ENCODE results near the gene COA7.

COA7 gene

DNA sequence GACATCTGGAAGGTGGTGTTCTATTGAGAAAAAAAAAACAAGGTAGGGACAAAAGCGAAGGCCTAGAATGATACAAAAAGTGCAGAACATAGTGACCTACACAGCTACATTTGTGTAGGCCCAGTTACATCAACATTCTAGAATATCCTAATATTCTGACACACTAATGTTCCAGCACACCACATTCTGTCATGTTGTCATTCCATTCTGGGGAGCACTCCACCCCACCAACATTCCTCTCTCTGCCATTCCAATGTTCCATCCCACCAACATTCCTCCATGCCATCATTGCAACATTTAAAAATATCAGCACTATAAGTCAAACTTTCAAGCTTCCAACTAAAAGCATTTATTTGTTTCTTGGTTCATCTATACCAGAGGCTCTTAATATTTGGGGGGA lies 28.5 kb downstream of the COA7 start:
- DNase-seq (ENCODE audit: low spot score): no peak

DNA sequence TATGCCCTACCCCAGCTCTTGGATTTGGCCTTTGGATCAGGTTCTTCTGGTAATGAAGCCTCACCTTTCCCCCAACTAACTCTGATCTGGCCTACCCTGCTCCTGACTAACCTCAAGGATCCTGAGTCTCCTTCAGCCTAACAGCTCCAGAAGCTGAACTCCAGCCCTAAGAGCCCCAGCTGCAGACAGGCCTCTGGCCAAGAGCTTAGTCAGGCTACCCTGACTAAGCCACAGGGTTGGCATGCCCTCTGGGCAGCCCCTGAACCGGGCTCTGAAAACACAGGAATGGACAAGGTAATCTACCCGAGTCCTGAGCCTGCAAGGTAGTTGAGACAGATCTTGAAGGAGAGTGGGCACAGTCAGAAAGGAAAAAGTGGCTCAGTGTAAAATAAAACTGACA lies 29.4 kb downstream of the COA7 start:
- DNase-seq (ENCODE audit: low spot score): no peak

DNA sequence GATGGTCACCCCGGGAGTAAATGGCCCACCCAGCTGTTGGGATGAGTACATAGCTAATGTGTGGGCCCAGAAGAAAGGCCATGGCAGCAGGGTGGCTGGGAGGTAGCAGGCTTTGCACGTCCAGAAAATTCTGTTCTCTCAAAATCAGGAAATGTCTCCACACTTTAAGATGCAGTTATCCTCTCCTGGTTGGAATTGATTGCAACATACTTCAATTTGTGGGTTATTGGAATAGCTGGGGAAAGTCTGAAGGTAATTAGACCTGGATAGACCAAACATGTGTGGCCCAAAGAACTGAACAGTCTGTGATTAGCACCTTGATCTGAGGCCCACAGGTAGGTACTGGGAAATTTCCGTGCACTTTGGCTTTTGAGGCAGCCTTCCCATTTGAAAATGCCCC lies 30.2 kb downstream of the COA7 start:
- no peak for DNase-seq (ENCODE audit: low spot score)

DNA sequence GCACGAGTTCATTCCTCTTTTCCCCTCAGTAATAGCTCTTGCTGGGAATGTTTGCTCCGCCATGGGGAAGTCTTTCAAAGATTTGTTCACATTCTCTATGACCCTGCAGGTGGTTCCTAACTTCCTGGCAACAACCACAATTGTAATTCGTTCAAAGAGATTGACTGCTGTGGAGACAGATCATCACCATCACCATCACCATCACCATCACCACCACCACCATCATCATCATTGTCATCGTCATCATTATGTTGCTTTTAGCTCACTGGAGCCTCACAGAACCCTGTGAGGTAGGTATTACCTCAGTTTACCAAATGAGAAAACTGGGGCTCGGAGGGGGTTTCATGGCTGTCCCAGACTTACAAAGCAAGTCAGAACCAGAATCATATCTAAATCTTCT lies 30.9 kb downstream of the COA7 start:
- no peak for DNase-seq (ENCODE audit: low spot score)

DNA sequence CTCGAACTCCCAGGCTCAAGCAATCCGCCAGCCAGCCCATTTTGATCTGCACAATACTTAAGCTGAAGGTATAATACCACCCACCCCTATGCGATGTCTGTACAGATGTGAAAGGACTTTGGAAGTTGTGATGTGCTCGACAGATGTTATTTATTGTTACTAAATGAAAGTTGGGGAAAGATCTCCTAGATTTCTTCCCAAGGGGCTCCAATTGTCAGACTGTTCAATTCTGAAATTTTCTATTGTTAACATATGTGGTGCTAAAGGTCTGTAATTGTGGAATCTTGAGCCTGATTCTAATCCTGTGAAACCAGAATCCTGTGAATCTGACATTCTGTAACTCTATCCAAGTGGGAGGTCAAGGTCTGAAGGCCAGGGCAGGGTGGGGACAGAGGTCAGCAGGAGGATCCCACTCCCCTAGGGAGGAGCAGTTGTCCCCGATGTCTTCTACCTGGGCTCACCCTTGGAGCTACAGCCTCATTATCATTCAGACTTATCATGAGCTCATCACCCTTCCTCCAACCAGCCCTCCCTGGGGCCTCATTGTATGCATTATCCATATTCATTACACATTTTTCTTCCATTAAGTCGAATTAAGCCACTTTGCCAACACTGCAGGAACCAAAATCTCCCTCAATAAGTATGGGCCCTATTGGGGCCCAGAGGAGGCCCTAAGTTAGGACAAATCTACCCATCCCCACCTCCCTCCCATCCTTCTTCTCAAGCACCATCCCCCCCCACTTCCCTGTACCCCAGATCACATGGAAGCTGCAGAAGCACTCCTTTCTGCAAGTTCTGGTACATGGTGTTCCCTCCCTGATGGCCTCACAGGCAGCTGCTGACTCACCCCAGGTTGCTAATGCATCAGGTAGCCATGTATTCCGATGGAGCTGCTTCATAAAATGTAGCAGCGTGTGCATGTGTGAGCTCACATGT lies 32.9 kb downstream of the COA7 start:
- no peak for DNase-seq (ENCODE audit: low spot score)

DNA sequence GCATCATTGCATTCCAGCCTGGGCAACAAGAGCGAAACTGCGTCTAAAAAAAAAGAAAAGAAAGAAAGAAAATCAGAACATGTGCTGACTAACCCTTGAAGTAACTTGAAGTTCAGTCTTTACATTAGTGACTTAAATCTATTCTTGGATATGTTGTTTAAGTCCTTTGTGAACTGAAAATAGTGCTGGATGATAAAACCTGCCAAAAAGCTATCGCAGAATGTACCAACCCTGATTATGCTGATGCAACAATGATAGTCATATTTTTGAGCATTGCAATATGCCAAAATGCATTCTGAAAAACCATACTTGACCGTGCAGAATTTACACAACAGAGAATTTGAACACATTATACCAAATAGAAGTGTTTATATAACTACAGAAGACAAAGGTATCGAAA lies 34.4 kb downstream of the COA7 start:
- no peak for DNase-seq (ENCODE audit: low spot score)

DNA sequence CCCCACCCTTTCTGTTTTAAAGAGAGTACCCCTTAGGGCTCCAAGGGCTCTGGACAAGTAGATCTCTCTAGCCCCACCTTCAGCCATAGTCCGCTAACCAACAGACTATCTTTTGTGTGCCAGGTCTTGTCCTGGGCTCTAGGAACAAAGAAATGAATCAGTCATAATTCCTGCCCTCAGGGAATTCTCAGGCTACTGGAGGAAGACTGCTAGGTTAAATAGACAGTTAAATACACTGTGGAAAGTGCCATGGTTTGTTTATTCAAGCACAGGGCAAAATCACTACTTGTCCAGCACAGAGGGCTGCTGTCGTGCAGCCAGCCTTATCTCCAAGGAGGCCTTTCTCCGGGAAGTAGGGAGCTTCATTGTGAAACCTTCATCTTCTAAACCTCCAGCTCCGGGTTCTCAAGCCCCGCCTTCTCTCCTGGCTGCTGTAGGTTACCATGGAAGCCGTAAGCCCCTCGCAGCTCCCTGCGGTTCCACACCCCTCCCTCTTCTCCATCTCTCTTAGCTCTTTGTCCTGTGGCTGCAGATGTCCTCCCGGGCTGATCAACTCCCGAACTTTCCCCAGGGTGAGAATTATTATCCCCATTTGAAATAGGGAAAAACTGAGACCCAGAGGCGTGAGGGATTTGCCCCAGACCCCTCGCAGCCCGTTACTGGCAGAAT lies 35.4 kb downstream of the COA7 start:
- no peak for DNase-seq (ENCODE audit: low spot score)

DNA sequence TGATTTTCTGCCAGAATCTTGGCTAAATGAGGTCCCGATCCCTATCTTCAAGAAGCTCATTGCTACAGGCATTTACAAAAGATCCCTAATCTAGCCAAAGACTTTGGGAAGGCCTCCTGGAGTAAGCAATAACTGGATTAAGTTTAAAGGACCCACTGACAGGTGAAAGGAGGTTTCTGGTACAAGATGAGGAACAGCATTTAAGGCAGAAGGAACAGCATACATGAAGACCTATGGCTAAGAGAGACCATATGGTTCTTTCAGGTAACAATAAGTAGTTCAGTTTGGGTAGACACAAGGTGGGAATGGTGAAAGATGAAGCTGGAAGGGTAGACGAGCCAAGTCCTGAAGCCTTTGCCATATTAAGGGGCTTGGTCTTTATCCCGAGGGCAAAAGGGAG lies 37.3 kb downstream of the COA7 start:
- DNase-seq (ENCODE audit: low spot score): no peak

DNA sequence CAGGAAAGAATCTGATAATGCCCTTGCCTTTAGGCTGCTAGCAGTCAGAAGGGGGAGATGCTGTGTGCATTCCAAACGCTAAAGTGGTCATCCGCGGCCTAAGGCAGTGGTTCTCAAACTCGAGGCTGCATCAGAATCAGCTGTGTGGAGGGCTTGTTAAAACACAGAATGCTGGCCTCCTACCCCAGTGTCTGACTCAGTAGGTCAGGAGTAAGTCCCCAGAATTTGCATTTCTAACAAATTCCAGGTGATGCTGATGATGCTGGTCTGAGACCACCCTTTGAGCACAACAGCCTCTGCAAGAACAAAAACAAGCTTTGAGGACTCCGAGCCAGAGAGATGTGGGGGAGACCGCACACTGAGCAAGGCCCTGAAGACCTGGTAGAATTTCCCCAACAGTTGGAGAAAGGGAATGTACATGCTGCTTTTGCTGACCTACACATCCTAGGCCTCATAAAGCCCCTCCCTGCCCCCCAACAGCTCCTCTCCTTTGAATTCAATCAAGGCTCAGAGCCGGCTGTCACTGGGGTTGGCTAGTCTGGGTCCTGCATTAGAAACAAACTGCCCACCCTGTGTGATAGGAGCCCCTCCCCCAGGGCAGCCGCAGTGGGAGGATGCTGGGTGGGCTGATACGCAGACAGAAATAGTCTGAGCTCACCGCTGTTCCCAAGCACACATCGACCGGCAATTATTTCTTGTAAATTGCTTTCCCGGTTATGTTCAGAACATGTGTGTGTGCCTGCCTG lies 38.1 kb downstream of the COA7 start:
- DNase-seq (ENCODE audit: low spot score): no peak

DNA sequence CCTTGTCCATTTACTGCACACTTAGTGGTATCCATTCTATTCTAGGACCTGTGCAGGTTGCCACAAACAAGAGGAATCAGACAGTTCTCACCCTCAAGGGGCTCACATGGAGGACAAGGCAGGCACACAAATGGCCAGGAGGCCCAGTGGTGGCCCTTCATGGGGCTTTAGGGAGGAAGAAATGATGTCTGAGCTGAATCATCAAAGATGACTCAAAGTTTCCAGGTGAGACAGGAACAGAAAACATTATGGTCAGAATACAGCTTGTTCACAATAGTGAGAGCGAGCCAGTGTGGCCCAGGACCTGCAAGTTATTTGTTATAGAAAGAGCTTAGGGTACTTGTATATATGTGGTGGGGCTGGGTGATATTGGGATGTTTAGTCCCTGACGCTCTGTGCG lies 38.8 kb downstream of the COA7 start:
- no peak for DNase-seq (ENCODE audit: low spot score)

DNA sequence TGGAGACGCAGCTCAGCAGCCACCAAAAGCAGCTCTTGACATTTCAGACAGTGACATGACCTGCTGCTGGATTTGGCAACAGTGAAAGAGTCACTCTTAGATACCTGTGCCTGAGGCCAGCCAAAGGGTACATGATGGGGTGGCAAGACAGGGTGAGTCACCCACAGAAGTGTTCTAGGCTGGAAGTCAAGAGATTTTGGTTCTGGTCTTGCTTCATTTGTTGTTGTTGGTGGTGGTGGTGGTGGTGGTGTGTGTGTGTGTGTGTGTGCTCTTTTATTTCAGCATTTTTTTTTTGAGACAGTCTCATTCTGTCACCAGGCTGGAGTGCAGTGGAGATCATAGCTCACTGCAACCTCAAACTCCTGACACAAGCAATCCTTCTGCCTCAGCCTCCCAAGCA lies 39.4 kb downstream of the COA7 start:
- DNase-seq (ENCODE audit: low spot score): no peak

DNA sequence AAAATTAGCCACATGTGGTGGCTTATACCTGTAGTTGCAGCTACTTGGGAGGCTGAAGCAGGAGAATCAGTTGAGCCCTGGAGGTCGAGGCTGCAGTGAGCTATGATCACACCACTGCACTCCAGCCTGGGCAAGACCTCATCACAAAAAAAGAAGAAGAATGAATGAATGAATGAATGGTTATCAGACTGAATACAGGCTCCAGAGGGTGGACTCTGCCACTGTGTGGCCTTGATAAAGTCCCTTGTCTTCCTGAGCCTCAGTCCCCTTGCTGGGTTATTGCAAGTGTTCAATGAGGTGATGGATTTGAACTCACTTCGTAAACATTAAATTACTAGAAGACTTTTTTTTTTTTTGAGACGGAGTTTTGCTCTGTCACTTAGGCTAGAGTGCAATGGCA lies 40.4 kb downstream of the COA7 start:
- DNase-seq (ENCODE audit: low spot score): no peak

DNA sequence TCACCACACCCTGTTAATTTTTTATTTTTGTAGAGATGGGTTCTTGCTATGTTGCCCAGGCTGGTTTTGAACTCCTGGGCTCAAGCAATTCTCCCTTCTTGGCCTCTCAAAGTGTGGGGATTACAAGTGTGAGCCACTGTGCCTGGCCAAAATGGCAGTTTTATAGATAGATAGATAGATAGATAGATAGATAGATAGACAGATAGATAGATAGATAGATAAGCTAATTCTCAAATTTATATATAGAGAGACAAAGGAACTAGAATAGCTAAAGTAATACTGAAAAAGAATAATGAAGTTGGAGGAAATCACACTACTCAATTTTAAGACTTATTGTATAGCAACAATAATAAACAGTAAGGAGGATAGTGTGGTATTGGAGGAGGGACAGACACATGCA lies 44.1 kb downstream of the COA7 start:
- DNase-seq (ENCODE audit: low spot score): no peak

DNA sequence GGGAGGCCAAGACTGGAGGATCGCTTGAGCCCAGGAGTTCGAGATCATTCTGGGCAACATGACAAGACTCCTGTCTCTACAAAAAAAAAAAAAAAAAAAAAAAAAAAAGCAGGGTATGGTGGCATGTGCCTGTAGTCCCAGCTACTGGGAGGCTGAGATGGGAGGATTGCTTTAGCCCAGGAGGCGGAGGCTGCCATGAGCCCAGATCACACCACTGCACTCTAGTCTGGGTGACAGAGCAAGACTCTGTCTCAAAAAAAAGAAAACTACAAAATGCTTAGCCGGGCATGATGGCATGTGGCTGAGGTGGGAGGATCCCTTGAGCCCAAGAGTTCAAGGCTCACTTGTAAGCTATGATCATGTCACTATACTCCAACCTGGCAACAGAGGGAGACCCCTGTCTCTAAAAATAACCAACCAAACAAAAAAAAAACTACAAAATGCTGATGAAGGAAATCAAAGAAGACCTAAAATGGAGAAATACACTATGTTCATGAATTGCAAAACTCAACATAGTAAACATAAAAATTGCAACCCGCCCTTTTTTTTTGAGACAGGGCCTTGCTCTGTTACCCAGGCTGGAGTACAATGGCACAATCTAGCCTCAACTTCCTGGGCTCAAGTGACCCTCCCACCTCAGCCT lies 44.8 kb downstream of the COA7 start:
- no peak for DNase-seq (ENCODE audit: low spot score)

DNA sequence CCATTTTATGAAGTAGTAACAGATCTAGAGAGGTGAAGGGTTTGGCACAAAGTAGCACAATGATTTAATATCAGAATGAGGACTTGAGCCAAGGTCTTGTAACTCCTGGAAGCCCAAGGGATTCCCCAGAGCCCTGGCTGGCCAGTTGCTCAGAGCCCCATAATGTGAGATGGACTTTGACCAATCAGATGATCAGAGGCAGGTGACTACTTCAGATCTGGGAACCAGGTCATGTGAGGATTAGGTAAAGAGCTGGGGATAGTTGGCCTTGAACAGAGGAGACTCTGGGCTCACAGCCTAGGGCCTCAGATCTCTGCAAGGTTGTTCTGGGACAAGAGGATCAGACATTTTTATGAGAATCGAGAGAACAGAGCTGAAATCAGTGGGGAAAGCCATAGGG lies 46.2 kb downstream of the COA7 start:
- no peak for DNase-seq (ENCODE audit: low spot score)

DNA sequence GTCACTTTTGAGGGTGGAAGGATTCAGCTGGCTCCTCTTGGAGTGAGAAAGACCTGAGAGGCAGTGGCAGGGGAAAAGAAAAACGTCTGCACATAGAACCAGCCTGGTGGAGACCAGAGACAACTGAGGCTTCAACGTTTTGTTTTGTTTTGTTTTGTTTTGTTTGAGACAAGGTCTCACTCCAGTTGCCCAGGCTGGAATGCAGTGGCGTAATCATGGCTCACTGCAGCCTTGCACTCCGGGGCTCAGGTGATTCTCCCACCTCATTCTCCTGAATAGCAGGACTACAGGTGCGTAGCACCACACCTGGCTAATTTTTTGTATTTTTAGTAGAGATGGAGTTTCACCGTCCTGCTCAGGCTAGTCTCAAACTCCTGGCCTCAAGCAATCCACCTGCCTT lies 52.9 kb downstream of the COA7 start:
- DNase-seq (ENCODE audit: low spot score): no peak

DNA sequence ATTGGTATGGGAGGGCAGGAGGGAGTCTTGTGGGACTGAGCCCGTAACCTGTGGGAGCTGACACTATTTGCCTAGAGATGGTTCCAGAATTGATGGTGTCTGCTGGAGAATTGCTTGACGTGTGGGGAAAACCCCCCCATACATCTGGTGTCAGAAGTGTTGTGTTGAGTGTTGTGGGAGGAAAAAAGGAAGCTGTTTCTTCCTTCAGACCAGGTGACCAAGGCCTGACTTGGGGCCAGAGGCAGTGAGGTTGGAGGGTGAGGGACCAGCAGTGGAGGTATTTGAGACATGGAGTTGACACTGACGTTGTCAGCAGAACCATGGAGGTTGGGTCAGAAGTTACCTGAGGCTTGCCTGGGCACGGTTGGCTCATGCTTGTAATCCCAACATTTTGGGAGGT lies 56.8 kb downstream of the COA7 start:
- no peak for DNase-seq (ENCODE audit: low spot score)

DNA sequence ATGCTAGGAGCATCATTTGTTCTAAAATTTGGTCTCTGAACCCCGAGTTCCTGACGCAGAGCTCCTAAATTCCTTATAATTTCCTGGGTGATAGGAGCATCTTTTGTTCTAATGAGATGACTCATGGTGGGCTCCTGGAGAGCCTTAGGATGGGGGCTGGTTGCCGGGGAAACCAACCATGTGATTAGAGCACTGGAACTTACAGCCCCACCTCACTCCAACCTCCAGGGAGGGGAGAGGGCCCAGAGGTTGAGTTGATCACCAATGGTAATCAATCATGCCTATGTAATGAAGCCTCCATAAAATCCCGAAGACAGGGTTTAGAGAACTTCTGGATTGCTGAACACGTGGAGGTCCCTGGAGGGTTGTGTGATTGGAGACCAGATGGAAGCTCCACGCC lies 57.5 kb downstream of the COA7 start:
- no peak for DNase-seq (ENCODE audit: low spot score)

DNA sequence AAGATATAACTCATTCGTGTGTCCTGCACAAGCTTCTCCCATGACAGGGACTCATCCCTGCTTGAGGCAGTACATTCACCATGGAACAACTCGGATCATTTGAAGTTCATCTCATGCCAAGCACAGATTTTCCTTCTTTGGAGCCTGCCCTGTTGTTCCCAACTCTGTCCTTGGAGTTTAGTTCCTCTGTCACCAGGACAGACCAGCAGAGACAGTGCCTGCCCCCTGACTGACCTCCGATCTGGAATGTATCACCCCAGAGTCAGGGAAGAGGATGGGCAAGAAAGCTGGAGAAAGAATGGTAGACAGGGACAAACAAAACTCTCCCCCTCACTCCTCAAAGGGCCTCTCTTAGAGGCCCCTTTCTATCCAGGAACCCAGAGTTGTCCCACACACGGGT lies 60.2 kb downstream of the COA7 start:
- DNase-seq (ENCODE audit: low spot score): no peak

DNA sequence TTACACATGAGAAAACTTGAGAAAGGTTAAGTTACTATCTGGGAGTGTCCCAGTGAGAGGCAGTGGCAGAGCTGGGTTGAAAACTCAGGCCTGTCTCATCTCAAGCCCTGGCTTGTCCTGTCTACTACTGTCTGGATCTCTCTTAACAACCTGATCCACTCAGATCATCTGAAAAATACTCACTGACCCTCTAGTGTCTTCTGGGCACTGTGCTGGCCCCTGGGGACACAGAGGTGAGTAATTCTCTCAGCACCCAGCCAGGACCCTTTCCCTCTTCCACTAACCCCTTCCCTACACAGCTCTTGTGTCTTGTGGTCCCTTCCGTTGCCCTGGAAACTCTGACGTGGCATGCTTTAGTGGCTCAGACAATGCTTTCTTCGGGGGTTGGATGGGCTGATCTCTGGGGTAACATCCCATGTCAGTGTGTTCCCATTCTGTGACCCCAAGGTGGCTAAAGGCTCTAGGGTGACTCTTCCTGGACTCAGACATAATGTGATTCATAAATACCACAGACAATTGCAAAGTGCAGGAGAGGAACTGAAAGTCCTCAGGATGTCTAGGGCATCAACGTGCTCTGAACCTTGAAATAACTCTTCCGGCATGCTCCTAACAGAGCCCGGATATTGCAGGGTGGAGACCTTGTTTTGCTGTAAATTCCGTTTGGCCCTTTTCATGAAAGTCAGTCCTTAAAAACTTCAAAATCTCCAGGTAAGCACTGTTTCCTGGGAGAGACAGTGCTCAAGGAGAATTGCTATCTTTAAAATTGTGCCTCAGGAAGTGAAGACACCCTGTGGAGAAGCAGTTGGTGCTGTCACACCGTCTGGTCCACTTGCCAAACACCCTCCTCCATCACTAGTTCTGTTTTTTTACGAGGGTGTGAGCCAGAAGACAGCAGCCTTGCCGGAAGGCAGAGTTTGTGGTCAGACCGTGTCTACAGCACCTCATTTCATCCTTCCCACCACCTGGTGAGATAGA lies 61.1 kb downstream of the COA7 start:
- DNase-seq (ENCODE audit: low spot score): no peak

Measured in hematopoietic multipotent progenitor cell treated with erythropoietin and hydrocortisone succinate and interleukin-3 and kit ligand, for 15 days (in vitro differentiated cells).